Psoas muscle (tissue), 8 donors: Measurements from ENCODE around the gene ABHD2. TPM values are rescaled to one million over a fixed set of nuclear protein-coding genes. Genes with fewer than 3 reads are reported as not detected.
A peak's percentile ranks its signal among the peaks of the same experiment; 100 is the strongest.

Experiments
- ATAC-seq, 4 donors: fragments of 200-7000 bp; cut with Tn5 transposase; one replicate each; pipeline ENCODE4 v1.9.1; 2020; ENCODE audit warnings: moderate library complexity in 3 of 4, mild to moderate bottlenecking in 2 of 4
- DNase-seq, 2 donors: peaks; one replicate each; pipeline ENCODE4 v3.0.0-alpha.2; 2020
- H3K27ac ChIP-seq: fragments of 200-600 bp; one replicate; pipeline ENCODE4 v1.8.0; 2022
- H3K27me3 ChIP-seq, 3 donors: fragments of 200-600 bp in 1 of 3; one replicate each; pipeline versions ENCODE4 v1.6.1 to v1.8.0; 2013 to 2022; ENCODE audit warnings: low read length in 2 of 3, mild to moderate bottlenecking in 2 of 3, moderate library complexity in 1 of 3; ENCODE audit not compliant: insufficient read depth in 3 of 3
- H3K36me3 ChIP-seq, 2 donors: fragments of 200-600 bp in 1 of 2; one replicate each; pipeline versions ENCODE4 v1.6.1 to v1.8.0; 2013 to 2022; ENCODE audit warnings: low read depth in 1 of 2, mild to moderate bottlenecking in 1 of 2, moderate library complexity in 1 of 2; ENCODE audit not compliant: insufficient read depth in 1 of 2
- H3K4me1 ChIP-seq: fragments of 200-600 bp; one replicate; pipeline ENCODE4 v1.8.0; 2022
- H3K4me3 ChIP-seq: fragments of 200-600 bp; one replicate; pipeline ENCODE4 v1.8.0; 2022; ENCODE audit warnings: mild to moderate bottlenecking
- H3K9me3 ChIP-seq: fragments of 200-600 bp; one replicate; pipeline ENCODE4 v1.8.0; 2022
- CTCF ChIP-seq: fragments of 200-600 bp; IDR thresholded peaks from one replicate; pipeline ENCODE4 v1.8.0; 2022; ENCODE audit warnings: antibody characterized with exemption
- WGBS, 3 donors: extraction: QIAGEN DNeasy Blood & Tissue Kit; methylation state at CpG; one replicate each; pipeline versions ENCODE4 v1.1.6 to v1.1.7; 2013; 5-methylcytosine and 5-hydroxymethylcytosine counted together
- intact Hi-C, 2 donors: fragments of 100-400 bp; cut with DNase I; formaldehyde crosslinking; loops; one replicate each; pipeline versions ENCODE4 v1.11.0 to v1.14.2; 2022
- polyA plus RNA-seq, 3 donors: library from polyadenylated mRNA; stranded (reverse); fragments of 200-250 nt; gene quantifications; one replicate each; pipeline ENCODE4 v1.2.3, GENCODE V29; 2013
- total RNA-seq, 4 donors: library from RNA; stranded (reverse); fragmentation: NEBNext Ultra II Directional in 2 of 4; extraction: Animal tissue kit (Norgen Biotek cat#: 25700) in 2 of 4; gene quantifications; one replicate each; pipeline versions ENCODE4 v1.2.1 to v1.2.4, GENCODE V29; 2021 to 2023
- donor health status: healthy with polysubstance abuse.
- donor health status: DM: no; HTN: no; CAD: no; lungs with moderate emphysema.
- donor health status: Bipolar disorder and iron deficiency.
- donor health status: healthy.
- donor health status: DM: yes; HTN: yes; CAD: no.
- donor health status: DM: no; HTN: no; CAD: no.
- donor health status: DM: no; HTN: no; CAD: no.
- donor health status: DM: yes; HTN: yes; CAD: no.

Gene ABHD2
- total and polyA plus RNA-seq, 7 donors = 10.8 to 215 (median 66.1) TPM

- Histone ChIP-seq H3K4me3 (no peak overlapping the region), H3K4me1 (no peaks in the 10 kb centered on the region), H3K9me3 (no peaks in the 10 kb centered on the region), H3K27ac (no peak overlapping the region), H3K36me3 (peaks cover 0 to 64% of the 10 kb centered on the region in 2 donors), H3K27me3 (no peaks in the 10 kb centered on the region)
- intact Hi-C loops = loop anchor here in 1 of 2 donors (10.0 kb wide), 1 partner anchor 235 kb away; no protein-coding TSS in a partner anchor
- no peak for ATAC-seq
- DNase-seq = no peak
- TF ChIP-seq CTCF = no peak
- 83 to 90% (median 84%) methylated on average over 12 of the region's 12 CpGs for WGBS, 3 donors
These were observed 111.9 kb downstream of the ABHD2 start for GRCh38 chr15:89200182-89200581.

- no peak for TF ChIP-seq CTCF
- ATAC-seq (no peak), DNase-seq (no peak)
- intact Hi-C loops = loop anchor here in 1 of 2 donors (10.0 kb wide), 1 partner anchor 233 kb away; no protein-coding TSS in a partner anchor
- H3K4me3 ChIP-seq = no peak overlapping the region
- H3K36me3 ChIP-seq = peaks cover 0 to 50% of the 10 kb centered on the region in 2 donors
- H3K4me1 ChIP-seq = no peaks in the 10 kb centered on the region
- WGBS, 3 donors = 89 to 93% (median 91%) methylated on average over 20 of the region's 20 CpGs
- no peaks in the 10 kb centered on the region for H3K27me3 ChIP-seq
- H3K9me3 ChIP-seq = no peaks in the 10 kb centered on the region
- H3K27ac ChIP-seq = no peak overlapping the region
These were observed 113.3 kb downstream of the ABHD2 start for GRCh38 chr15:89201465-89202005.

DNA sequence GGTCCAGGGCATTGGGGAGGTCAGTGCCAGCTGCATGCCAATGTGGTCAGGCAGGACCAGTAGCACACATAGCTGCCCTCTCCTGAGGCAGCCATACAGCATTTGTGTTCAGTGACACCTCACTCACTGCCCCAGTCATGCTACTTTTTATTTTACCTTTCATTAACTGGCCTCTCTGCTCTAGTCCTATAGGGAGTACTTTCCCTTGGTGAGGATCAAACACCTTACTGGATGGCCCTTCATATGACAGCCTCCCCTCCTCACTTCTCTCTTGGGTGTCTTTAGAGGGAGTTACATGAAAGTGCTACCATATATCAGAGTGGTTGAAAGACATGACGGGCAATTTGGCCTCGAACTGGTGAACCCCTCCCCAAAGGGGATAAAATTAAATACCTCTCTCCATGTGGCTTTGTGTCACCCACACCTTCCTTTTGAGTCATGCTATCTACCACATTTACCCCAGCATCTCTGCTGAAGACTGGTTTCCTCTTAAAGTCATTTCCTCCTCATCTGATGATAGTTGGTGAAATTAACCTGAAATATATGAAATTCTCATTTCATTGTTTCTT lies 115.5 kb downstream of the ABHD2 start:
- H3K27ac ChIP-seq = no peak overlapping the region
- H3K9me3 ChIP-seq = no peaks in the 10 kb centered on the region
- peaks cover 4% of the 10 kb centered on the region for H3K4me1 ChIP-seq
- DNase-seq (no peak), ATAC-seq (peak in 2 of 4 donors; percentile 31)
- TF ChIP-seq CTCF = no peak
- peaks cover 0 to 28% of the 10 kb centered on the region in 2 donors for H3K36me3 ChIP-seq
- intact Hi-C loops = loop anchor here in 1 of 2 donors (10.0 kb wide), 1 partner anchor 231 kb away; no protein-coding TSS in a partner anchor
- no peaks in the 10 kb centered on the region for H3K27me3 ChIP-seq
- no peak overlapping the region for H3K4me3 ChIP-seq
- WGBS, 3 donors = 39 to 58% (median 40%) methylated on average over 2 of the region's 2 CpGs

DNA sequence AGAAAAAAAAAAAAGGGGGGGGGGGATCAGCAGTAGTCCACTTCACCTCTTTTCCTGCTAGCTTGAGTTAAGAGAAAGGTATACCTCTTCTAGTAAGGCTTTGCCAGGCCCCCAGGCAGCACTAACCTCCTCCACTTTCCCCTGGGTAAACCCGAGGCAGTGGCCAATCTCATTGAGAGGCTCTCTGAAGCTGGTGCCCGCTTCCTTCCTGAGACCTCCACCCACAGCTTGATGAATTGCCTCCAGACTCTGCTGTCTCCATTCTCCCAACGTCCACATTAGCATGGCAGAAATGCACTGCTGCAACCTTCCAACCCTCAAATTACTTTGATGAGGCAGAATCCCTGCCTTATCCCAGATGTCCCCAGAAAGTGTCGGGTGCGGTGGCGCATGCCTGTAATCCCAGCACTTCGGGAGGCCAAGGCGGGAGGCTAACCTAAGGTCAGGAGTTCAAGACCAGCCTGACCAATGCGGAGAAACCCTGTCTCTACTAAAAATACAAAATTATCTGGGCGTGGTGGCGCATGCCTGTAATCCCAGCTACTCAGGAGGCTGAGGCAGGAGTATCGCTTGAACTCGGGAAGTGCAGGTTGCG lies 117.8 kb downstream of the ABHD2 start:
- ATAC-seq (peak in 3 of 4 donors; percentile 8 to 22 (median 17)), DNase-seq (no peak)
- intact Hi-C loops = loop anchor here (5.0 to 10.0 kb wide), 3 partner anchors 96 to 229 kb away; no protein-coding TSS in a partner anchor
- Histone ChIP-seq H3K4me3 (no peak overlapping the region), H3K27ac (no peak overlapping the region), H3K4me1 (peaks cover 4% of the 10 kb centered on the region), H3K27me3 (no peaks in the 10 kb centered on the region), H3K9me3 (no peaks in the 10 kb centered on the region), H3K36me3 (peaks cover 0 to 5% of the 10 kb centered on the region in 2 donors)
- no peak for TF ChIP-seq CTCF
- 75 to 79% (median 75%) methylated on average over 14 of the region's 14 CpGs for WGBS, 3 donors
